Tibial artery (tissue), 4 donors: ENCODE data around the gene IFT122.
"Not testable (repeated sequence)": the region's sequence is repeated elsewhere in the genome, so short reads cannot be mapped to it uniquely, and the experiment has no call there.

ENCODE experiments used
- DNase-seq, 2 donors: peaks; one replicate each; pipeline ENCODE4 v3.0.0-alpha.2; 2019
- H3K27ac ChIP-seq, 2 donors: fragments of 200-600 bp; sonication (generic) in 1 of 2; 1 replicate in 1 of 2; 2 replicates in 1 of 2; pipeline ENCODE4 v1.5.1; 2018 to 2019; ENCODE audit warnings: mild to moderate bottlenecking in 1 of 2
- H3K27me3 ChIP-seq, 2 donors: fragments of 200-600 bp; sonication (generic) in 1 of 2; one replicate each; pipeline versions ENCODE4 v1.5.1 to v1.6.0; 2016 to 2019
- H3K36me3 ChIP-seq, 3 donors: fragments of 200-600 bp; sonication (generic) in 2 of 3; one replicate each; pipeline ENCODE4 v1.5.1; 2016 to 2019; ENCODE audit warnings: mild to moderate bottlenecking in 2 of 3
- H3K4me1 ChIP-seq, 4 donors: fragments of 200-600 bp; sonication (generic) in 2 of 4; 1 replicate in 3 of 4; 2 replicates in 1 of 4; pipeline ENCODE4 v1.5.1; 2016 to 2019
- H3K4me3 ChIP-seq, 2 donors: fragments of 200-600 bp; sonication (generic) in 1 of 2; 1 replicate in 1 of 2; 2 replicates in 1 of 2; pipeline ENCODE4 v1.5.1; 2018 to 2019; ENCODE audit warnings: mild to moderate bottlenecking in 2 of 2
- H3K9me3 ChIP-seq, 3 donors: fragments of 200-600 bp; sonication (generic) in 1 of 3; one replicate each; pipeline ENCODE4 v1.5.1; 2016 to 2019
- intact Hi-C: fragments of 100-400 bp; cut with DNase I; formaldehyde crosslinking; loops from one replicate; pipeline ENCODE4 v1.15.0; 2023; ENCODE audit warnings: low total_unique reads
- TF ChIP-seq, protein P1 (sequence below), 2 experiments: fragments of 200-600 bp in 1 of 2; fragments of 450-650 bp in 1 of 2; IDR thresholded peaks; one replicate each; pipeline ENCODE4 v1.5.1; 2017 to 2019; ENCODE audit warnings: antibody characterized with exemption in 2 of 2, mild to moderate bottlenecking in 1 of 2, moderate library complexity in 1 of 2

IFT122 gene

DNA sequence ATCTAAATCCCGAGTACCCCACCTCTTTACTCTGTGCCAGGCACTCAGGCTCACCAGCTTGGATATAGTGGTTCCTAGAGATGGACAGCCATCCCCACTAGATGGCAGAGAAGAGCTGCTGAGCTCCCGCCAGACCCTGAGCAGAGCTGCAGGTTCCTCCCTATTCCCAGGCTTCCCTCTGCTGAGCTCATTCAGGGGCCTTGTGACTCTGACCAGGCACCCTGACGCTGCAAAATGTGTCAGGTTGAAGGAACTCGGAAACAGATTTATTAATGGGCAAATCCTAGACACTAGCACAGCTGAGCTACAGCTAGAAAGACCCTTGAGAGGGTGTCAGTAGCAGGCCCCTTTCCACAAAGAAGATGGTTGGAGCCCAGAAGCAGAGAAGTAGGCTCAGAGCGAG, 50.2 kb downstream of the IFT122 start:
- intact Hi-C loops = loop anchor here (5.0 kb wide), 4 partner anchors 67 to 447 kb away; no protein-coding TSS in a partner anchor
- Histone ChIP-seq H3K4me3 (no peak overlapping the region), H3K27ac (peak overlapping the region; percentile 79 to 82), H3K36me3 (peaks cover 5 to 44% (median 5%) of the 10 kb centered on the region in 3 donors), H3K9me3 (no peaks in the 10 kb centered on the region), H3K27me3 (no peaks in the 10 kb centered on the region), H3K4me1 (peaks cover 0 to 37% (median 15%) of the 10 kb centered on the region in 4 donors)
- DNase-seq = peak; percentile 94 to 95
- TF ChIP-seq, protein P1, sequence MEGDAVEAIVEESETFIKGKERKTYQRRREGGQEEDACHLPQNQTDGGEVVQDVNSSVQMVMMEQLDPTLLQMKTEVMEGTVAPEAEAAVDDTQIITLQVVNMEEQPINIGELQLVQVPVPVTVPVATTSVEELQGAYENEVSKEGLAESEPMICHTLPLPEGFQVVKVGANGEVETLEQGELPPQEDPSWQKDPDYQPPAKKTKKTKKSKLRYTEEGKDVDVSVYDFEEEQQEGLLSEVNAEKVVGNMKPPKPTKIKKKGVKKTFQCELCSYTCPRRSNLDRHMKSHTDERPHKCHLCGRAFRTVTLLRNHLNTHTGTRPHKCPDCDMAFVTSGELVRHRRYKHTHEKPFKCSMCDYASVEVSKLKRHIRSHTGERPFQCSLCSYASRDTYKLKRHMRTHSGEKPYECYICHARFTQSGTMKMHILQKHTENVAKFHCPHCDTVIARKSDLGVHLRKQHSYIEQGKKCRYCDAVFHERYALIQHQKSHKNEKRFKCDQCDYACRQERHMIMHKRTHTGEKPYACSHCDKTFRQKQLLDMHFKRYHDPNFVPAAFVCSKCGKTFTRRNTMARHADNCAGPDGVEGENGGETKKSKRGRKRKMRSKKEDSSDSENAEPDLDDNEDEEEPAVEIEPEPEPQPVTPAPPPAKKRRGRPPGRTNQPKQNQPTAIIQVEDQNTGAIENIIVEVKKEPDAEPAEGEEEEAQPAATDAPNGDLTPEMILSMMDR (IDR thresholded peaks at IDR 0.05) = peak; percentile 89 to 93

DNA sequence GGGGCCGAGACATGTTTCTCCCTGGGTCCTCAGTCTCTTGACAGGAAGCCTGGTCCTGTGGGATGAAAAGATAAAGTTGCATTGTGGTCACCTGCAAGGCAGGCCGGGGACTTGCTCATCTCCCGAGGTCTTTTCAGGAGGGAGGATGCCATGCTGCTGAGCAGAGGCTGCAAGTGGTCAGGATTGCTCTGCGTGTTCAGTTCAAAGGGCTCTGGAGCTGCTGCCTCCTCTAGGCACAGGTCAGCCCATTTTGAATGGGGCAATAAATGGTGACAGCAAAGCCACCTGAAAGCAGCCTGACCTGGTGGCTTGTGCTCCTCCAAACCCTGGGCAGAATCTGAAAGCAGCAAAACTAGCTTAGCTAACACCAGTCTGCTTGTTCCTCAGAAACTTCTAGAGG, 51.1 kb downstream of the IFT122 start:
- not testable (repeated sequence) for H3K27me3 ChIP-seq, DNase-seq, H3K9me3 ChIP-seq, H3K4me3 ChIP-seq
- intact Hi-C loops = loop anchor here (5.0 kb wide), 4 partner anchors 66 to 446 kb away; no protein-coding TSS in a partner anchor
- H3K4me1 ChIP-seq = peaks cover 0 to 34% (median 14%) of the 10 kb centered on the region in 4 donors
- peak overlapping the region; percentile 79 to 82 for H3K27ac ChIP-seq
- H3K36me3 ChIP-seq = peaks cover 5 to 50% (median 5%) of the 10 kb centered on the region in 3 donors

DNA sequence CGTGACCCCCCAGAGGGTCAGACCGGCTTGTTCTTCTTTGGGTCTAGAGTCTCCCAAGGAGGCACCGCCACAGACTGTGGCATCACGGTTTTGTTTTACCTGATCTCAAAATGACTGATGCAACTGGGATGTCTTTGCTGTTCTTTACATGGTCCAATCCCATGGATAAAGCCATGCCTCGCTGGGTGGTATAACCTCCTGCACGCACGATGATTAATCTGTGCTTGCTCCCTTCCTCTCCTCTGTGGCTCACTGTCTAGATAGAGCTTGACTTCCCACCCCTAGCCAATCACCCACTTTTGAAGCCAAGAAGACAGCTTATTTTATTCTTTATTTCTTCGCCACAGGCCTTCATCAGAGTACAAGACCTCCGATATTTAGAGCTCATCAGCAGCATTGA, 51.8 kb downstream of the IFT122 start:
- Histone ChIP-seq H3K4me3 (no peak overlapping the region), H3K27me3 (no peaks in the 10 kb centered on the region), H3K36me3 (peaks cover 5 to 56% (median 5%) of the 10 kb centered on the region in 3 donors), H3K27ac (peak overlapping the region in 1 of 2 donors; percentile 79), H3K9me3 (no peaks in the 10 kb centered on the region), H3K4me1 (peaks cover 0 to 28% (median 12%) of the 10 kb centered on the region in 4 donors)
- TF ChIP-seq, protein P1 (IDR thresholded peaks at IDR 0.05) = no peak
- intact Hi-C loops = loop anchor here (5.0 kb wide), 4 partner anchors 66 to 446 kb away; no protein-coding TSS in a partner anchor
- DNase-seq = no peak

DNA sequence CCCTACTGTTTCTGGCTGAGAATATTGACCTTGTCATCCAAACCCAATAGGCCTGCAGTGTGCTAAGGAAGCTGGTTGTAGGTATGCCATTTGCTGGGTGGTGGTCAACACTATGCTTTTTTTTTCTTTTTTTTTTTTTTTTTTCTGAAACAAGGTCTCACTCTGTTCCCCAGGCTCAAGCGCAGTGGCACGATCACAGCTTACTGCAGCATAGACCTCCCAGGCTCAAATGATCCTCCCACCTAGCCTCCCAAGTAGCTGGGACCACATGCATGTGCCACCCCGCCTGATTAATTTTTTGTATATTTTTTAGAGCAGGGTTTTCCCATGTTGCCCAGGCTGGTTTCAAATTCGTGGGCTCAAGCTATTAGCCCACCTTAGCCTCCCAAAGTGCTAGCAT, 52.7 kb downstream of the IFT122 start:
- Histone ChIP-seq H3K4me3 (no peak overlapping the region), H3K27ac (no peak overlapping the region), H3K4me1 (peaks cover 0 to 24% (median 10%) of the 10 kb centered on the region in 4 donors), H3K9me3 (no peaks in the 10 kb centered on the region), H3K27me3 (no peaks in the 10 kb centered on the region), H3K36me3 (peaks cover 5 to 56% (median 5%) of the 10 kb centered on the region in 3 donors)
- TF ChIP-seq, protein P1 (IDR thresholded peaks at IDR 0.05) = no peak
- DNase-seq = no peak
- intact Hi-C loops = loop anchor here (5.0 kb wide), 4 partner anchors 65 to 445 kb away; no protein-coding TSS in a partner anchor

DNA sequence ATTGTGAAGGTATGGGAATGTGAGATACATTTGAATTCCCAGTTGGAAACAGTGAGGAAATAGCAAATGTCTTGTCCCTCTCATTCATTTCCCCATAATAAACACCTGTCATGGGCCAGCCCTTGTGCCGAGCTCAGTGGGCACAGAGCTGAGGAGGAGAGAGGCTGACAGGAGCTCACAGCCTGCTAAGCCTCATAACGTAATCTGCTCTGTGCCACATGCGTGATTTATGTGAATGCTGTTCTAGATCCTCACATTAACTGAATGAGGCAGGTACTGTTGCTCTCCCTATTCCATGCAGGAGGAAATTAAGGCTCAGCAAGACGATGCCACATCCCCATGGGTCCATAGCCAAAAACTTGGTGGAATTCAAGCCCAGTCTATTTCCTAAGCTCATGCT, 53.2 kb downstream of the IFT122 start:
- no peak overlapping the region for H3K27ac ChIP-seq
- H3K4me1 ChIP-seq = peaks cover 0 to 24% (median 10%) of the 10 kb centered on the region in 4 donors
- intact Hi-C loops = loop anchor here (5.0 kb wide), 4 partner anchors 64 to 444 kb away; no protein-coding TSS in a partner anchor
- H3K4me3 ChIP-seq = no peak overlapping the region
- TF ChIP-seq, protein P1 (IDR thresholded peaks at IDR 0.05) = no peak
- no peaks in the 10 kb centered on the region for H3K9me3 ChIP-seq
- DNase-seq = no peak
- peaks cover 5 to 55% (median 5%) of the 10 kb centered on the region in 3 donors for H3K36me3 ChIP-seq
- no peaks in the 10 kb centered on the region for H3K27me3 ChIP-seq

DNA sequence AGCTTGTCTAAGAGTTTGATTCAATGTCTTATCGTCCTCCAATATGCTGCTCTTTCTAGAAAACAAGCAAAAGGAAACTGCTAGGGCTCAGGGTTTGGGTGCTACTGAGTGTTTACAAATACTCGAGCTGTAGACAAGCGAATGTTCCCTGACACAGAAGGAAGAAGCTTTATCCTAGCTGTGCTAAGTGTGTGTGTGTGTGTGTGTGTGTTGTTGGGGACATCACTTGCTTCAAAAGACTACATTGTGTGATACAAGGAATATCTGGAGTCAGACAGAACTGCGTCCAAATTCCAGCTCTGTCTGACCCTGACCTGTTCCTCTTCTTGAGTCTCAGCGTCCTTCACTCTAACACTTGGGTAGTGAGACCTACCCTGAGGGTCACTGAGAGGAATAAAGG, 54.5 kb downstream of the IFT122 start:
- intact Hi-C loops = loop anchor here (5.0 kb wide), 4 partner anchors 63 to 443 kb away; no protein-coding TSS in a partner anchor
- peak overlapping the region in 1 of 2 donors; percentile 44 for H3K27ac ChIP-seq
- DNase-seq, H3K9me3 ChIP-seq, H3K27me3 ChIP-seq, H3K4me3 ChIP-seq: not testable (repeated sequence)
- H3K4me1 ChIP-seq = peaks cover 0 to 24% (median 10%) of the 10 kb centered on the region in 4 donors
- H3K36me3 ChIP-seq = peaks cover 5 to 47% (median 5%) of the 10 kb centered on the region in 3 donors

DNA sequence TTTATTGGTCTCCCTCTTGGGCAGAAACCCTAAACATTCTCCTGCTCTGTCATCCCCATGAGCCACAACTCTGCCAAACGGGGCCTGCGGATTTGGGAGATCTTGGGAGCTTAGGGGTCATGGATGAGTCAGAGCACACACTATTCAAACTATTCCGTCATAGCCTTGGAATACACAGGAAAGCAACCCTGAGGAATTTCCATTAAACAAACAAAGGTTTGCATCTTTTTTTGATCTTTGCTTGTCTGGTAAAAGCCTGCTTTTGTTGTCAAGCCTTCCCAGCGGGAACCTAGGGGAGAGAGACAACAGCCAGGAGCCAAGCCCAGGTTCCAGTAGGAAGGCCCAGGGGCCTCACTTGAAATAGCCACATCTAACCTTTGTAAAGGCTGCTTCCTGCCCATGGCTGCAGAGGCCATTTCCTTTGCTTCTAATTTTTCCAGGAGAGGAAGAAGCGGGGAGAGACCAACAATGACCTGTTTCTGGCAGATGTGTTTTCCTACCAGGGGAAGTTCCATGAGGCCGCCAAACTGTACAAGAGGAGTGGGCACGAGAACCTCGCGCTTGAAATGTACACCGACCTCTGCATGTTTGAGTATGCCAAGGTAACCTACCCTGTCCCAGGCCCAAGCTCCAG, 55.1 kb downstream of the IFT122 start:
- H3K27me3 ChIP-seq, DNase-seq, intact Hi-C loops, H3K9me3 ChIP-seq, H3K4me3 ChIP-seq: not testable (repeated sequence)
- Histone ChIP-seq H3K27ac (peak overlapping the region in 1 of 2 donors; percentile 44), H3K4me1 (peaks cover 0 to 24% (median 10%) of the 10 kb centered on the region in 4 donors), H3K36me3 (peaks cover 9 to 54% (median 9%) of the 10 kb centered on the region in 3 donors)

DNA sequence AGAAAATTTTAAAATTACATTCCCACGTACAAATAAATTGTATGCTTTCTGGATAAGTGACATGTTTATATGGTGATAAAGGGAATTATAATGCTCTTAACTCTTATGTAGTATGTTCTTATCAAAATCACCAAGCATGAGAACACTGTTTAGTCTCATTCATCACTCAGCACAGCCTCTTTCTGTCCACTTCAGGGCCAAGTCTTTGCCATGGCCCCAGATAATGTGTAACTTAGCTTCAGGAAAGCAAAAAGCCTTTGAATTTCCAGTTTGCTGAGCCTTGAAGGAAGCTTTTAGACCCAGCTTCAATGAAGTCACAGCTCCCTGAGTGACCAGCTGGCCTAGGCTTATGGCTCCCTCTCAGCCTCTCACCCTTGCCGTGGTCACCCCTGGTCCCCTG, 57.9 kb downstream of the IFT122 start:
- Histone ChIP-seq H3K36me3 (peaks cover 7 to 64% (median 24%) of the 10 kb centered on the region in 3 donors), H3K4me1 (peaks cover 0 to 16% (median 5%) of the 10 kb centered on the region in 4 donors)
- H3K27ac ChIP-seq, intact Hi-C loops, H3K9me3 ChIP-seq, H3K4me3 ChIP-seq, DNase-seq, H3K27me3 ChIP-seq: not testable (repeated sequence)

DNA sequence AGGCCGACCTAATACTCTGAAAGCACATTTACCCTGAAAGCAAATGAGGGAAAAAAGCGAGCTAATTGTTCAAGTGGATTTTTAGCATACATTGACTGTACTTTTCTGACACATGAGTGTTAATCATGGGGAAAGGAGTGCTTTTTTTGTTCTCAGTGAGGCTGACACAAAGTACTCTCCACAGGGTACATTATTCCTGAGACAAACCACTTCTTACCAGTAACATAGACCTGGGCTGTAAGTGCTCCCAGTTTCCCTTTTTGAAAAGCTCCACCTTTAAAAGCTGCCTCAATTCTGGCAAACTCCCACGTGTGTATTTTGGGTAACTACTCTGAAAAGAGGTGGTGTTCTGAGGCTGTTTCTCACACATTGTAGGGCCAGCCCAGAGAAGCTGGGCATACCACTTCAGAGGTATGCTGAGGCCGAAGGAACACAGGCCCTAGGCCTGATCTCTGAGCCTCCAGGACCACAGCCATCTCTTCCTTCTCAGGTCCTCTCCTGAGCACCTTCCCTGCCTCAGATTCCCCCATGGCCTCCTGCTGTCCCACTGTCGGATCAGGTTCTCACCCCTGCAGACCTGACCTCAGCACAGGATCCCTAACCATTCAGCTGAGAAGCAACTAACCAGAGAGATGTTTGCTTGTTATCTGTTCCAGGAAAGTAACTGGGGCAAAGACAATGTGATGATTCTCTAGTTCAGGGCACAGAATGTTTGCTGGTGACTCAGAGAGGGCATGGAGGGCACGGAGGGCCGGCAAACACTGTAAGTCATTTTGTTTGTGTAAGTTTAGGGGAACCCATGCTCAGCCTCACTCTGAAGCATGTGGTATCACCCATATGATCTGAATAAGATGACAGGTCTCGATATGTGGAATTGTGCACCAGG, 58.8 kb downstream of the IFT122 start:
- intact Hi-C loops, DNase-seq: not testable (repeated sequence)

More for the DNA sequence above, 58.8 kb downstream of the IFT122 start:
- not testable (repeated sequence) for H3K27me3 ChIP-seq, H3K27ac ChIP-seq, H3K4me3 ChIP-seq, H3K9me3 ChIP-seq
- peaks cover 7 to 66% (median 33%) of the 10 kb centered on the region in 3 donors for H3K36me3 ChIP-seq
- H3K4me1 ChIP-seq = peaks cover 0 to 16% (median 5%) of the 10 kb centered on the region in 4 donors
